ENCODE measurements around the gene CENPM.

The CENPM gene

DNA sequence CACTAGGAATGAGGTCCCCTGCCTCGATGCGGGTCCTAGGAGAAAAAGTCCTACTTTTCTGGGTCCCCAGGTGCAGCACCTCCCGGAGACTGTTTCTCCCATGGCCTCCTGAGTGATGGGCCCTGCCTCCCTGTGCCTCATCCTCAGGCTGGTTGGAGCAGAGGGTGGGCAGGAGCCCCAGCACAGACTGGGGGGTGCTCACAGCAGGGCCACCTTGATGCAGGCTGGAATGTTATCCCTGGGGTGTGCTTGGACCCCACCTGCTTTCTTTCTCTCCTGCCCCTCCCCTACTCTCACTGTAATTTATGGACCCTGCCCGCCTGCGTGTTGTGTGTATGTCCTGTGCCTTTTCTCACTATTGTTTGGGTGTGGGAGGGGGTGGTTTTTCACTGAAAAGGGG, 40.1 kb downstream of the CENPM start:
- TF ChIP-seq, protein P1, sequence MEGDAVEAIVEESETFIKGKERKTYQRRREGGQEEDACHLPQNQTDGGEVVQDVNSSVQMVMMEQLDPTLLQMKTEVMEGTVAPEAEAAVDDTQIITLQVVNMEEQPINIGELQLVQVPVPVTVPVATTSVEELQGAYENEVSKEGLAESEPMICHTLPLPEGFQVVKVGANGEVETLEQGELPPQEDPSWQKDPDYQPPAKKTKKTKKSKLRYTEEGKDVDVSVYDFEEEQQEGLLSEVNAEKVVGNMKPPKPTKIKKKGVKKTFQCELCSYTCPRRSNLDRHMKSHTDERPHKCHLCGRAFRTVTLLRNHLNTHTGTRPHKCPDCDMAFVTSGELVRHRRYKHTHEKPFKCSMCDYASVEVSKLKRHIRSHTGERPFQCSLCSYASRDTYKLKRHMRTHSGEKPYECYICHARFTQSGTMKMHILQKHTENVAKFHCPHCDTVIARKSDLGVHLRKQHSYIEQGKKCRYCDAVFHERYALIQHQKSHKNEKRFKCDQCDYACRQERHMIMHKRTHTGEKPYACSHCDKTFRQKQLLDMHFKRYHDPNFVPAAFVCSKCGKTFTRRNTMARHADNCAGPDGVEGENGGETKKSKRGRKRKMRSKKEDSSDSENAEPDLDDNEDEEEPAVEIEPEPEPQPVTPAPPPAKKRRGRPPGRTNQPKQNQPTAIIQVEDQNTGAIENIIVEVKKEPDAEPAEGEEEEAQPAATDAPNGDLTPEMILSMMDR (conservative IDR thresholded peaks at IDR 0.05; ENCODE audit: low read depth): no peak
- DNase-seq (ENCODE audit: low spot score): no peak
- ChIA-PET POLR2A (ENCODE audit: low non-redundant PET) (no interaction called here), CTCF (no interaction called here)
- H3K27ac ChIP-seq: peak overlapping the region; percentile 57

DNA sequence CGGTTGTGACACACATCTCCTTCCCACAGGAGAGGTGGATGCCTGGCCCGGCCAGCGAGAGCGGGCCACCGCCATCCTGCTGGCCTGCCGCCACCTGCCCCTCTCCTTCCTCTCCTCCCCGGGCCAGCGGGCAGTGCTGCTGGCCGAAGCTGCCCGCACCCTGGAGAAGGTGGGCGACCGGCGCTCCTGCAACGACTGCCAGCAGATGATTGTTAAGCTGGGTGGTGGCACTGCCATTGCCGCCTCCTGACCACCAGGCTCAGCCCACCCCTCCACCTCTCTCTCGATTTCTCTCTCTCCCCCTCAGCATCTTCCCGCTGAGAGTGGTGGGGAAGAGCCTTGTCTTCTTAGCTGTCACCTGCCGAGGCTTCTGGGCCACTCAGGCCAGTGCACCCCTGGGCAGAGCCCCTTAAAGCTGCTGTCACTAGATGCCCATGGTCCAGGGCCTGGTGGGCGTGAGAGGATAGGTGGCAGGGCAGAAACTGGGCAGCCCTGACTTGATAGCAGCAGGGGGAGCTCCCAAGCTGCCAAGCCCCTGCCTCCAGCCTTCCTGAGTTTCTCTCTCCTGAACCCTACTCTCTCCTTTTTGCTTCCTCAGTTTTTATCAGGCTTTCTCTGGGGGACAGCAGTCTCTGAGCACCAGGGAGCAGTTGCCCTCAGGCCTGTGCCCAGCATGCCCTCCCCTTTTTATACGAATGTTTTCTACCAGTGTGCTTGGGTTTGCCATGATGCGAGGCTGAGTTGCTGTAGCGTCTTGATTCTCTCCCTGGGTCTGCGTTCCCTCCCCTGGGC, 41.3 kb downstream of the CENPM start:
- DNase-seq (ENCODE audit: low spot score): no peak
- TF ChIP-seq, protein P1 (conservative IDR thresholded peaks at IDR 0.05; ENCODE audit: low read depth): no peak
- ChIA-PET CTCF (interaction anchor here (0.6 kb wide), 1 partner anchor 1364 kb away, joined by 3 read pairs; no protein-coding TSS in a partner anchor), POLR2A (ENCODE audit: low non-redundant PET) (no interaction called here)
- peak overlapping the region; percentile 57 for H3K27ac ChIP-seq

DNA sequence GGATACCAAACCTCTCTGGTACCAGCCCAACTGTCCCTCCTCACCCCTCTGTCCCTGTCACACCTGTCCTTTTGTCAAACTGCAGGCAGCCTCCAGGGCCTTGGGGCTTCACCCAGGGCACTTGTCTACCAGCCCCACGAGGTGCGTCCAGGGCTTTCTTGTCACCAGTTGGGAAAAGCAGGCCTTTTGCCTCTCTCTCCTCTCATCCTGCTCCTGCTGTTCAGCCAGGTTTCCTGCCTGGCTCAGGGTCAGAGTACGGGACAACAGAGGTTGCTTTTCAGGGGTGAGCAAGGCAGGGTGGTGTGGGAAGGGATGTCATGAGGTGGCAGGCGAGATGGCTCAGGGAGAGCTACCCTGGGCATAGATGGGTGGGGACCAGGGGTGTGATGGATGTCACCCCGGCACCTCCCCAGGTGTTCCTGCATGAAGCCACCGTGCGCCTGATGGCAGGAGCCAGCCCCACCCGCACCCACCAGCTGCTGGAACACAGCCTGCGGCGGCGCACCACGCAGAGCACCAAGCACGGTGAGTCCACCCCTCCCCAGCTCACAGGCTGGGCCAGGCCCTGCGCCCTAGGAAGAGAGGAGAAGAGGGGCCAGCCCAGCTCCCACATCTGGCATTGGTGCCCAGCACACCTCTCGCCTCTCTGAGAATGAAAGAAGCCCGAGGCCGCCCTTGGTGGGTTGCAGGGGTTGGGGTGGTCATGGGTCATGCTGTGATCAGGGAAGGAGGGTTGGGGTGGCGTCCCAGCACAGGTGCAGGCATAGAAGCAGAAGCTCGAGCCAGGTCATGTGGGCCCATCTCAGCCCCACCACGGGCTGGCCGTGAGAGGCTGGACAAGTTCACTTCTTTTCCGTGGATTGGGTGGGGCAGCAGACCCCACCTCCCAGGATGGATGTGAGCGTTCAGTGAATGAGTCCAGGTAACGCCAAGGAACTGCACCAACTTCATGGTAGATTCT, 42.2 kb downstream of the CENPM start:
- no peak for DNase-seq (ENCODE audit: low spot score)
- peak overlapping the region; percentile 57 for H3K27ac ChIP-seq
- TF ChIP-seq, protein P1 (conservative IDR thresholded peaks at IDR 0.05; ENCODE audit: low read depth): no peak
- ChIA-PET CTCF (no interaction called here), POLR2A (ENCODE audit: low non-redundant PET) (no interaction called here)

DNA sequence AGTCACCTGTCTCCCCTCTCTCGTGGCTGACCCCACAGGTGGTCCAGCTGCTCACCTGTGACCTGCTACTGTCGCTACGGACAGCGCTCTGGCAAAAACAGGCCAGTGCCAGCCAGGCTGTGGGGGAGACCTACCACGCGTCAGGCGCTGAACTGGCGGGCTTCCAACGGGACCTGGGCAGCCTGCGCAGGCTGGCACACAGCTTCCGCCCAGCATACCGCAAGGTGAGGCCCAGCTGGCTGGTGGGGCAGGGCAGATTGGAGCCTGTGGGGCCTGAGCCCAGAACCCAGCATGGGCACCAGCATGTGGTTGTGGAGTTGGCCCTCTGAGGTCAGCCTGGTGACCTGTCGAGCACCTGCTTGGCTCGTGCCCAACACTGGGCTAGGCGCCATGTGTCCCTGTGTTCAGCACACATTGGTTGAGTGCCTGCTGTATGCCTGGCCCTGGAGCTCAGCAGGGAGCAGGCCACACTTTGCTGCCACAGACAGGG, 44.0 kb downstream of the CENPM start:
- no peak for DNase-seq (ENCODE audit: low spot score)
- H3K27ac ChIP-seq: peak overlapping the region; percentile 35
- CTCF ChIA-PET: interaction anchor here (0.5 to 0.6 kb wide), 3 partner anchors 41 to 1356 kb away, joined by 3 to 4 read pairs (median 3); no protein-coding TSS in a partner anchor
- POLR2A ChIA-PET (ENCODE audit: low non-redundant PET): no interaction called here
- TF ChIP-seq, protein P1 (conservative IDR thresholded peaks at IDR 0.05; ENCODE audit: low read depth): no peak

DNA sequence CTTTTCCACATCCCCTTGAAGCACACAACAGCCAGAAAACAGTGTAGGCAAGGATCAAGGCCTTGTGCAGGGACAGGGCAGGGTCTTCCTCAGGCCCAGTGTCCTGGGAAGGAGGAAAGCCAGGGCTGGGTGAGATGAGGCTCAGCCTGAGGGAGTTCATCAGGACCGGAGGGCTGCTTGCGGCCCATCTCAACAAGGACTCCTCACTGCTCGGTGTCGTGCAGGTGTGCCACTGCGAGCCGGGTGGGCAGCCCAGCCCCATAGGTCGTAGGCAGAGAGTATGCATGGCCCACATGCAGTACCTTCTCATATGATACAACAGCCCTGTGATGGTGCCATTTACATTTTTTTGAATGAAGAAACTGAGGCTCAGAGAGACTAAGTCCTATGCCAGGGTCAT, 44.9 kb downstream of the CENPM start:
- H3K27ac ChIP-seq: peak overlapping the region; percentile 35
- DNase-seq (ENCODE audit: low spot score): no peak
- ChIA-PET CTCF (no interaction called here), POLR2A (ENCODE audit: low non-redundant PET) (no interaction called here)
- TF ChIP-seq, protein P1 (conservative IDR thresholded peaks at IDR 0.05; ENCODE audit: low read depth): no peak

DNA sequence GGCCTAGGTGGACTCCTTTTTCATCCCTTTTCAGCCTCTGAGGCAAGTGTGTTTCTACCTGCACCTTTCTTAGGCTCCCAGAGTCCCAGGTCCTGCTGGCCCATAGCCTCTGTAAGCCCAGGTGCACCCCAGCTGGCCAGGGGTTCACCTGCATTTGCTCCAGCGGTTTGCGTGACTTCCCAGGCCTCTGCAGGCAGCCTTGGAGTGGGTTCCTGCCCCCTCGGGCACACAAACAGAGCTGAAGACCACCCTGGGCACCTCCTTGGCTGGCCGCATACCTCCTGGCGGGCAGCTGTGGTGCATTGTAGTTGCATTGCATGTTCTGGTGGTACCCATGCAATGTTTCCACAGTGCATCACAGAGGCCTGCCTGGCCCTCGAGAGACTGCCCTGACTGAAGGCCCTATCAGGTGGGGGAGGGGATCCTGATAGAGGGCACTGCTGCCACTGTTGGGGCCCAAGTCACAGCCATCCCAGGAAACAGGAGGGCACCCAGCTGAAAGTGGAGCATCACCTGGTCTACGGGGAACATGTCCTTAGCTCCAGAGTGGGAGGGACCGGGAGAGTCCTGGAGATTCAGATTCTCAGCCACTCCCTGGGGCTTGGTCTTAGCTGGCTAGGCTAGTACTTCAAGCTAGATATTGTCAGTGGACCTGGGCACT, 46.2 kb downstream of the CENPM start:
- no peak for DNase-seq (ENCODE audit: low spot score)
- TF ChIP-seq, protein P1 (conservative IDR thresholded peaks at IDR 0.05; ENCODE audit: low read depth): no peak
- ChIA-PET POLR2A (ENCODE audit: low non-redundant PET) (no interaction called here), CTCF (no interaction called here)
- H3K27ac ChIP-seq: peak overlapping the region; percentile 35

All from RWPE1 (cell line).